ENCODE measurements around the gene HRH1.
"Not testable (repeated sequence)": the region's sequence is repeated elsewhere in the genome, so short reads cannot be mapped to it uniquely, and the experiment has no call there.

HRH1 gene

GRCh38 chr3:11214451-11214978, 60.2 kb downstream of the HRH1 start:
- DNase-seq (ENCODE audit: low read depth), result no peak
- no peak overlapping the region for H3K4me3 ChIP-seq (ENCODE audit: low read depth, low read length)
- no peak for TF ChIP-seq CTCF (IDR thresholded peaks at IDR 0.05; ENCODE audit: low read depth, low read length, missing control alignments)

GRCh38 chr3:11217370-11217769, 63.1 kb downstream of the HRH1 start:
- H3K4me3 ChIP-seq (ENCODE audit: low read depth, low read length); DNase-seq (ENCODE audit: low read depth): not testable (repeated sequence)

- TF ChIP-seq CTCF (IDR thresholded peaks at IDR 0.05; ENCODE audit: low read depth, low read length, missing control alignments), result no peak
- H3K4me3 ChIP-seq (ENCODE audit: low read depth, low read length), result no peak overlapping the region
- DNase-seq (ENCODE audit: low read depth), result no peak
These were observed 65.9 kb downstream of the HRH1 start for GRCh38 chr3:11220230-11220629.

- no peak overlapping the region for H3K4me3 ChIP-seq (ENCODE audit: low read depth, low read length)
- DNase-seq (ENCODE audit: low read depth), result no peak
- TF ChIP-seq CTCF (IDR thresholded peaks at IDR 0.05; ENCODE audit: low read depth, low read length, missing control alignments), result no peak
These were observed 67.6 kb downstream of the HRH1 start for GRCh38 chr3:11221818-11222415.

GRCh38 chr3:11224010-11224409, 69.7 kb downstream of the HRH1 start:
- no peak for TF ChIP-seq CTCF (IDR thresholded peaks at IDR 0.05; ENCODE audit: low read depth, low read length, missing control alignments)
- H3K4me3 ChIP-seq (ENCODE audit: low read depth, low read length), result no peak overlapping the region
- no peak for DNase-seq (ENCODE audit: low read depth)

- no peak for TF ChIP-seq CTCF (IDR thresholded peaks at IDR 0.05; ENCODE audit: low read depth, low read length, missing control alignments)
- no peak overlapping the region for H3K4me3 ChIP-seq (ENCODE audit: low read depth, low read length)
These were observed 70.6 kb downstream of the HRH1 start for GRCh38 chr3:11224870-11225229.

GRCh38 chr3:11226042-11226370, 71.7 kb downstream of the HRH1 start:
- DNase-seq (ENCODE audit: low read depth), result no peak
- H3K4me3 ChIP-seq (ENCODE audit: low read depth, low read length), result no peak overlapping the region
- TF ChIP-seq CTCF (IDR thresholded peaks at IDR 0.05; ENCODE audit: low read depth, low read length, missing control alignments), result no peak

More at GRCh38 chr3:11224870-11225229, 70.6 kb downstream of the HRH1 start:
- no peak for DNase-seq (ENCODE audit: low read depth)

Data from GM12864 (cell line).